ENCODE measurements around the gene VPS16.
A peak's percentile ranks its signal among the peaks of the same experiment; 100 is the strongest.
"Not testable (repeated sequence)": the region's sequence is repeated elsewhere in the genome, so short reads cannot be mapped to it uniquely, and the experiment has no call there.

The VPS16 gene

DNA sequence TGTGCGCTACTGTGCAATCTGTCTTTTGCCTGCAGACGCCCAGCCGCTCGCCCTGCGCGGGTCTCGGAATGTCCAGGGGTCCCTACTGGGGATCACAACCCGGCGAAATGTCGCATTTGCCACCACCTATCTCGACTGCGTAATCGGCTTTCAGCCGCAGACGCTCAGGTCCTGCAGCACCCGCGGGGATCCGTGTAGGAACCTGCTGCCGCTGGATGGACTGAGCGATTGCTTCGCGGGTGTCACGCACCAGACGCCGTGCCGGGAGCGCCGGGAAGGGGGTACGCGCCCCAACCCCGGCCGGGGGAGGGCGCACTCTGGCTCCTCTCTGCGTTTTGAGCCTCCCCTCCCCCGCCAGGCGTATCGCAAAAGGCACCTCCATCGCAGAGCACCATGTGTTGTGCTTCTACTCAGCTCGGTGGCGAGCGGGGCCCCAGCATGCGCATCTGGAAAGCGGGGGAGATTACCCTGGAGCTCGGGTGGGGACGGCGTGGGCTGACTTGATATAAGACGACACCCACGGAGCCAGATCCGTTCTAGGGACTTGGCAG, 32.0 kb downstream of the VPS16 start:
- DNase-seq: no peak

DNA sequence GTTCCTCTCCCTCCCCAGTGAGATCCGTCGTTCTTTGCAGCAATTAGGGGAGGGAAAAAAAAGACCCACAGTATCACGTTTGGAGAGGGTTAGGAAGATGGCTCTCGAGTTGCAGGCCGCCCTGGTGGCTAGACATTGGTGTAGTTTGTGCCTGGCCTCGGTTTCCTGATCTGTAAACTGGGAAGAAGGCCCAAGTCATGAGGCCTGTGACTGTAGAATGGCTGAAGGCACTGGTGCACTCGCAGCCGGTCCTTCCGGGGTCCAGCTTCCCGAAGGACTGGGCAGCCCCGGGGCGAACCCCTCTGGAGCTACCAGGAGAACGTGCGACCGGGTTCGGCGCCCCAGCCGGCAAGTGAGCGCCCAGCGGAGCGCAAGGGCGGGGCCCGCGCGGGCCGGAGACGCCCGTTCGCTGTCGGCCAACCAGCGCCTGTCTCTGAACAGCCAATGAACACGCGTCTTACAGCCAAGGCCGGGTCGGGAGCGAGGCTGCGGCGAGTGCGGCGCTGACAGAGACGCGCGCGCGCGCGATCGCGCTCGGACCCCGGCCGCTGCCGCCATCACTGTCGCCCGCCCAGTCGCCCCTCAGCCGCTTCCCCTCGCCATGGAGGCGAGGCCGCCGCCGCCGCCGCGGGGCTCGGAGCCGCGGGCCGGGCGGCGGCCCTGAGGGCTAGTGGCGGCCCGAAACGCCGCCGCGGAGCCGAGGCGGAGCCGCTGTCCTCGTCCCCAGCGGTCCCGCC, 32.6 kb downstream of the VPS16 start, which contains the start of gene PTPRA:
Gene PTPRA, plus strand, starts transcription at position 472 of the 737 bp plus-strand sequence. CDS start 90,797 bp downstream, outside the sequence.
- peak; percentile 79 for DNase-seq

DNA sequence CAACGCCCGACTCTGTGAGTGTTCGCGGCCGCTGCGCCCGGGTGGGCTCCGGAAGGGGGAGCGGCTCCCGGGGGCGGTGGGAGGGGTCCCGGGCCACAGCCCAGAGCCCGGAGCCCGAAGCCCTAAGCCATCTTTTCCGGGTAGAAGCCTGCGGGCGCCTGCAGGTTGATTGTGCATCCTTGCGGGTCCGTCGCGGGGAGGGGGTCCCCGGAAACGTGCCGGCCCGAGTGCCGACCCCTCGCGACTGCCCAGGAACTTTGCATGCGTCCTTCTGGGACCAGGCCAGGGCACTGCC, 33.1 kb downstream of the VPS16 start:
- no peak for DNase-seq

DNA sequence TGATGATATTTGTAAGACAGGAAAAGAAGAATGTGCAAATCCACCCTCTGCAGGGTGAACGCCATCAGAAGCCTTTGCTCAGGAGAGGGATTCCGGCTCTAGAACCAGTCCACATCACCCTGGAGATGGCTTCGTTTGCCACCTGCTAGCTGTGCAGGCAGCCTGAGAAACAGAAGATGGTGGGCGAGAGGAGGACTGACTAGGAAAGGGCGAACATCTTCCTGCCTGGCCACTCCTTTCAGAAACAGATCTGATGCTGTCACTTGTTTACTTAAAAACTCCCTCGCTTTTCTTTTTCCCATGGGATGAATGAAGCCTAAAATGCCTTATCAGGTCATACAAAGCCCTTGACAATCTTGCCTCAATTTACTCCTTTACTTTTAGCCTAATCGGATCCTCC, 33.9 kb downstream of the VPS16 start:
- no peak for DNase-seq

DNA sequence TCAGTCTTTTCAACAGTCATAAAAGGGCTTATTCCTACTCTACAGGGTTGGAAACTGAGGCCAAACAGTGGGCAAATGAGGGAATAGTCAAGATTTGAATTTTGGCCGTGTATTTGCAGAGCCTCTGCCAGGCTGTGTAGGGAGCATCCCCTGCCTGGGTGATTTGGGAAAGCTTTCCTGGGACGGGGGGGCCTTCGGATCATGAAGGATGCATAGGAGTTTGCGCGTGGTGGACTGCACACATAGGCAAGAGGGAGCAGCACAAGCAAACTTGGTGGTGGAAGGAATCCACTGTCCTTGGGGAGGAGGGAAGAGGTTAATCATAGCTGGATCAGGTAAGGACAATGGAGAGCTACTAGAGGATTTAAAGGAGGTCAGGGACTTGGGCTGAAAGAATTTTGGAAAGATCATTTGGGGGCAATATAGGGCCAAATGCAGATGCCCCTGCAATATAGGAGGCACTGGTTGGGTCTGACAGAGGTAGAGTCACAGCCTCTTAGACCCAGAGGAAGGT, 35.2 kb downstream of the VPS16 start:
- no peak for DNase-seq

DNA sequence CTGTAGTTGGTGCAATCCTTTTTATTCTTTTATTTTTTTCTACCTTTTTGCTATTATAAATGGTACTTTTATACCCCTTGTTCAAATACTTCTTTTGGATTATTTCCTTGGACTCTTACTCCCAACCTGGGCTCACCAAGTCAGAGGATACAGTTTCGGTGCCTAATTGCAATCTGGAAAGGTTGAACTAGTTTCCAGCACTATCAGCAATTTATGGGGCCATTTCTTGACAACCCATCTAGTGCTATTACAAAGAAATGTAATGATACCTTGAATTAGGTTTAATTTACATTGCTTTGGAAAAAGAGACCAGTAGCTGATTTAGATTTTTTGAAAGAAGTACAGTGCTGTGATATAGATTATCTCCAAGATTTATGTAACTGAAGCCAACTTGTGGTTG, 38.0 kb downstream of the VPS16 start:
- DNase-seq: no peak

DNA sequence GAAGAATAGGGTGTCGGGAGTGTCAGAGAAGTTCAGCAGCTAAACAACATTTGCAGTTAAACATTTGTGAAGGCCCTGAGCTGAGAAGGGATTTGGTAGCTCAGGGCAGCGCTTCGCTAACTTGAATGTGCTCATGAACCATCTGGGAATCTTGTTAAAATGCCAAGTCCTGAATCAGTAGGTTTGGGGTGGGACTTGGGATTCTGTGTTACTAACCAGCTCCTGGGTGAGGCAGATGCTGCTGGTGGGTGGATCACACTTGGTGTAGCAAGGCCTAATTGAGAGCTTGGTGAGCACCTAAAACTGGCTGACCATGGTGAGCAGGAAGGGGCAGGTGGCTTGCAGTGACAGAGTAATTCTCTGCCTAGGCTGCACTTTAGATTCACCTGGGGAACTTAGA, 38.6 kb downstream of the VPS16 start:
- DNase-seq: no peak

DNA sequence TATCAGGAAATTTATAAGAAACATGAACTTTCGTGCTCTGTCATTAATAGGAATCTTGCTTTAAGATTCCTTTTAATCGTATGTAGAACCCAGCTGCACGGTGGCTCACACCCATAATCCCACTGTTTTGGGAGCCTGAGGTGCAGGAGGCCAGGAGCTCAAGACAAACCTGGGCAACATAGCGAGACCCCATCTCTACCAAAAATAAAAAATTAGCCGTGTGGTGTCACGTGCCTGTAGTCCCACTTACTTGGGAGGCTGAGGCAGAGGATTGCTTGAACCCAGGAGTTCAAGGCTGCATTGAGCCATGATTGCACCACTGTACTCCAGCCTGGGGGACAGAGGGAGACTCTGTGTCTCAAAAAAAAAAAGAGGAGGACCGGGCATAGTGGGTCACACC, 40.1 kb downstream of the VPS16 start:
- DNase-seq: no peak

DNA sequence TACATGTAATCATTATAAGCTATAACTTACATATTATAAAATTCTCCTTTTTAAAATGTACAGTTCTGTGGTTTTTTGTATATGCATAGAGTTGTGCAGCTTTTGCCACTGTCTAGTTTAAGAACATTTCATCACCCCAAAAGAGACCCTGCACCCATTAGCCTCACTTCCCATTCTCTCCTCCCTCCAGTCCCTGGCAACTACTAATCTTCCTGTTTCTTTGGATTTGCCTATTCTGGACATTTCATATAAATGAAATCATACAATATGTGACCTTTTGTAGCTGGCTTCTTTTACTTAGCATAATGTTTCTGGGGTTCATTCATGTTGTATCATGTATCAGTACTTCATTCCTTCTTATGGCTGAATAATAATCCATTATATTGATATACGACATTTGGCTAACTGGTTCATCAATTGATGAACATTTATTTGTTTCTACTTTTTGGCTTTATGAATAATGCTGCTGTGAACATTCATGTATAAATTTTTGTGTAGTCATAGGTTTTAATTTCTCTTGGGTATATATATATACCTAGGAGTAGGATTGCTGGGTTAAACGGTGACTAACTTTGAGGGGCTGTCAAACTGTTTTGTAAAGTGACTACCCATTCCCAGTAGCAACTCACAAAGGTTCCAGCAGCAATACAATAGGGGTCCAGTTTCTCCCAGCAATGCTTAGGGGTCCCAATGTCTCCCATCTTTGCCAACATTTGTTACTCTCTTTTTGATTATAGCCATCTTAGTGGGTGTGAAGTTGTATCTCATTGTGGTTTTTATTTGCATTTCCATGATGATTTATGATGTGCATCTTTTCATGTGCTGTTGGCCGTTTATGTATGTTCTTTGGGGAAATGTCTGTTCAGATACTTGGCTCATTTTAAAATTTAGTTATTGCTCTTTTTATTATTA, 43.4 kb downstream of the VPS16 start:
- no peak for DNase-seq

DNA sequence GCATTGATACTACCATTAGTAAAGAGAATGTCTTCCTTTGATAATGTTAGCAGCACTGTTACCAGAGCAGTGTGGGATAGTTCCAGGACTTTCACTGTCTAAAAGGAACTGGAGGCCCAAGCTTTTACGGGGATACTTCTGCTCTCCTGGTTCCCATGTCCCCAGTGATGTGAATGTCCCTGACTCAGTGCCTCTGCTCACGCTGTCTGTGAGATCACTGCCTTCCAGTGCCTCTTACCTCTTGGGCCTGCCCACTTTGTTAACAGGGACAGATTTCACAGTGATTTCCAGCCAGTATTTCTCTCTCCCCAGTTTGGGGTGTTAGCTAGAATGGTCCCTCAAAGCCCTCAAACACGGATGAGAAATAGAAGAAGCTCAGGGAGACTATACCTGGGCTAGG, 47.2 kb downstream of the VPS16 start:
- DNase-seq: no peak

DNA sequence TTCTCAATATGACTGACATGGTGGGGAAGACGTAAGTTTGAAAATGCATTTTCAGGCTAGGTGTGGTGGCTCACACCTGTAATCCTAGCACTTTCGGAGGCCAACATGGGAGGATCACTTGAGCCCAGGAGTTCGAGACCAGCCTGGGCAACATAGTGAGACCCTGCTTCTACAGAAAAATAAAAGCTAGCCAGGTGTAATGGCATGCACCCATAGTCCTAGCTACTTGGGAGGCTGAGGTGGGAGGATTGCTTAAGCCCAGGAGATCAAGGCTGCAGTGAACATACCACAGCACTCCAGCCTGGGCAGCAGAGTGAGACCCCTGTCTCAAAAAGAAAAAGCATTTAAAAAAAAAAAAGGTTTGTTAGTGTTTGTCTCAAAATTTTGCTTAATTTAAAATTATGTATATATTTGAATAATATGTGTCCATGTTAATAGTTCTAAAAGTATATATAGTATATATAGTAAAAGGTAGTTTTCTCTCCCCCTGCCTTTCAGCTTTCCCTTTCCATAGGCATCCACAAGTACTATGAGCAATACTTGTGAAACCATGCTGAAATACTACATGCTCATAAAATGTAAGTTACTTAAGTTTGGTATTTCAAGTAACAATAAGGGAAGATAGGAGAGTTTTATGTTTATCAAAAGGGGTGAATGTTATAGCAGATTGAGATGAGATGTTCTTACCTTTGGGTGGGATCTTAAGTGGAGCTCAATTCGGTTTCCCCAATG, 47.8 kb downstream of the VPS16 start:
- DNase-seq: no peak

DNA sequence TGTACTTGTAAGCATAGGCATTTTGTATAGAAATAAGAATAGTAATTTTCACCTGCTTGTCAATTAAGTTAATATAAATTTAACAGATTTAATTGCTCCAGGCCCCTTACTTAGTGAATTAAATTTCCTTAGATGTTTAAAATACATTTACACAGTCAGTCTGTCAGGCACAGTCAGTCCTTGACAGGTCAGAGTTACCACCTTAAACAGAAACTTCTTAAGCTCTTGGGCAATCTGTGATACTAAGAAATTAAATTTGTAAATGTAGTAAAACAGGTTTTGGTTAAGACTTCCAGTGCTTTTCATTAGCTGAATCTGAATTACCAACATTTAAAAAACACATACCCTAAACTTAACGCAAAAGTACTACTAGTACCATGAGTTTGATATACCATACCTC, 48.7 kb downstream of the VPS16 start:
- no peak for DNase-seq

DNA sequence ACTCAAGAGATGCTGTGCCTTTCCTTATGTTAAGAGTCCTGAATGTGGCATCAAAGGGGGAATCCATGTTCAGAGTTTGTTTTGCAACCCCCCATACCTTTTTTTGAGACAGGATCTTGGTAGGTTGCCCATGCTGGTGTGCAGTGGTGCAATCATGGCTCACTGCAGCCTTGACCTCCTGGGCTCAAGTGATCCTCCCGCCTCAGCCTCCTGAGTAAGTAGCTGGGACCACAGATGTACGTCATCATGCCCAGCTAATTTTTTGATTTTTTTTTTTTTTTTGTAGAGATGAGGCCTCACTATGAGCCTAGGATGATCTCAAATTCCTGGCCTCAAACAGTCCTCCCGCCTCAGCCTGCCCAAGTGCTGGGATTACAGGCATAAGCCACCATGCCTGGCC, 49.3 kb downstream of the VPS16 start:
- no peak for DNase-seq

DNA sequence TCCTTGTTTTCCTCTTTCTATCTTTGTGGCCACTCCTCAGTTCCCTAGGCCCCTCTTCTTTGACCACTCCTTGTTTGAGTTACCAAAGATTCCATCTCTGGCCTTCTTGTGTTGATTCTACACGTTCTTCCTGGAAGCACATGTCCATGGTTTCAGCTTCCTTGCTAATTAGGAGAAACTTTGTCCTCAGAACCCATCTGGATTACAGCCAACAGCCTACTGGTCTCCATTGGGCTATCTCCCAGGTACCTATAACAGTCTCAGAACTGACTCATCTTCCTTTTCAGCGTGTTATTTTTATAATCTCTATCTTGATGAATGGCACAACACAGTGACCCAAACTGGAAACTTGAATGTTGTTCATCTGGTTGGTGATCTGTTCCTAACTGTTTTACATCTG, 50.2 kb downstream of the VPS16 start:
- no peak for DNase-seq

DNA sequence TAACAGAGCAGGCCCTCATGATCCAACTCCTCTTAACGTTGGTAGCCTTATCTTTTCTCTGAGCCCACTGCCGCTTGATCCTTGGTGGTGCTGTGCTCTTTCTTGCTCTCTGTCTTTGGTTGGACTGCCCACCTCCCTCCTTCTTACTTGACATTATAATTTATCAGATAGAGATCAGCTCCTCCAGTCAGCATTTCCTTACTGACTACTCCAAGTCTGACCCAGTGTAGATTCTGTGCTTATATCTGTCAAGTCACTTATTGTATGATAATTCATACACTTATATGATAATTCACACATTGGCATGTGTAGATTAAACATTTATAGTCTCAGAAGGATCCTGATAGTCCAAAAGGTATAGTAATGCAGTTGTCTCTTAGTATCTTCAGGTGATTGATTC, 50.8 kb downstream of the VPS16 start:
- DNase-seq: no peak

DNA sequence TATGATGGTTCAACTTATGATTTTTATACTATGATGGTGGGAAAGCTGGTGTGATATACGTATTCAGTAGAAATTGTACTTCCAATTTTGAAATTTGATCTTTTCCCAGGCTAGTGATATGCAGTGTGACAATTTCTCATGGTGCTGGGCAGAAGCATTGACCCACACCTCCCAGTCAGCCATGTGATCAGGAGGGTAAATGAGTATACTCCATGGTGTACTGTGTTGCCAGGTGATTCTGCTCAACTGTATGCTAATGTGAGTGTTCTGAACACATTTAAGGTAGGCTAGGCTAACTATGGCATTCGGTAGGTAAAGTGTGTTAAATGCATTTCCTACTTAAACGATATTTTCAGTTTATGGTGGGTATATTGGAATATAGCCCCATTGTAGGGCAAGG, 51.8 kb downstream of the VPS16 start:
- no peak for DNase-seq

DNA sequence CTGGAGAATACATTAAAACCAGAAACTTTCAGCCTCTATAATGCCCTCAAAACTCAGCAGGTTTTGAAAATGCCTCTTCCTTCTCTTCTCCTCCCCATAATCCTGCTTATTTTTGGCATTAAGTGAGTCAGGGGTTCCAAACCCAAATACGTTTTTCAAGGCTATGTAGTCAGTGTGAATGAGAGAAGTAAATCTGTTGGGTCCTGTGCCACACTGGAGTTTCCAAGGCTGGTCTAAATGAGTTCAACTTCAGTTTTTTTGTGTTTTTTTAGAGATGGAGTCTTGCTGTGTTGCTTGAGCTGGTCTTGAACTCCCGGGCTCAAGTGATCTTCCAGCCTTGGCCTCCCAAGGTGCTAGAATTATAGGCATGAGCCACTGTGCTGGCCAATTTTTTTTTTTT, 53.7 kb downstream of the VPS16 start:
- no peak for DNase-seq

DNA sequence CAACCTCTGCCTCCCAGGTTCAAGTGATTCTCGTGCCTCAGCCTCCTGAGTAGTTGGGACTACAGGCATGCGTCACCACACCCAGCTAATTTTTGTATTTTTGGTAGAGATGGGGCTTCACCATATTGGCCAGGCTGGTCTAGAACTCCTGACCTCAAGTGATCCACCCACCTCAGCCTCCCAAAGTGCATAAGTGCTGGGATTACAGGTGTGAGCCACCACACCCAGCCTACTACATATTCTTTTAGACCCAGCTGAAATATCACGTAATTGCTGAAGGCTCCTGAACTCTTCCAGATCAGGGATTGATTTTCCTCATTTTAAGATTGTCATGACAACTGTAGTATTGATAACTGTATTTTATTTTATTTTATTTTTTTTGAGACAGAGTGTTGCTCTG, 54.6 kb downstream of the VPS16 start:
- DNase-seq: not testable (repeated sequence)

DNA sequence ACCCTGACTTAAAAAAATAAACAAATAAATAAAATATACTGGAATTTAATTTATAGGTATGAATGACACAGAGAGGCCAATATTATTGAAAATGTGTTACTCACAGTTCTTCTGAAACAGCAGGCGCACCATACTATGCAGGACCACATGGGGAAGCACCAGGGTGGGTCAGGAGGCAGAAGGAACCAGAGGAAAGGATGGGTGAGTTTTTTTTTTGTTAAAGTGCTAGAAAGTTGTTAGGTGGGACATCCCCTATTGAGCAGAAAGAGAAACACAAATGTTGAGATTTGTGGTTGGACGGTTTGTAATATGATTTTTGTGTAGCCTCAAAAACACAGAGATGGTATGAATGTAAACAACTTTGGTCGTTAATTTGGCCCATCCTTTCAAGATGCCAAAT, 58.7 kb downstream of the VPS16 start:
- DNase-seq: no peak

DNA sequence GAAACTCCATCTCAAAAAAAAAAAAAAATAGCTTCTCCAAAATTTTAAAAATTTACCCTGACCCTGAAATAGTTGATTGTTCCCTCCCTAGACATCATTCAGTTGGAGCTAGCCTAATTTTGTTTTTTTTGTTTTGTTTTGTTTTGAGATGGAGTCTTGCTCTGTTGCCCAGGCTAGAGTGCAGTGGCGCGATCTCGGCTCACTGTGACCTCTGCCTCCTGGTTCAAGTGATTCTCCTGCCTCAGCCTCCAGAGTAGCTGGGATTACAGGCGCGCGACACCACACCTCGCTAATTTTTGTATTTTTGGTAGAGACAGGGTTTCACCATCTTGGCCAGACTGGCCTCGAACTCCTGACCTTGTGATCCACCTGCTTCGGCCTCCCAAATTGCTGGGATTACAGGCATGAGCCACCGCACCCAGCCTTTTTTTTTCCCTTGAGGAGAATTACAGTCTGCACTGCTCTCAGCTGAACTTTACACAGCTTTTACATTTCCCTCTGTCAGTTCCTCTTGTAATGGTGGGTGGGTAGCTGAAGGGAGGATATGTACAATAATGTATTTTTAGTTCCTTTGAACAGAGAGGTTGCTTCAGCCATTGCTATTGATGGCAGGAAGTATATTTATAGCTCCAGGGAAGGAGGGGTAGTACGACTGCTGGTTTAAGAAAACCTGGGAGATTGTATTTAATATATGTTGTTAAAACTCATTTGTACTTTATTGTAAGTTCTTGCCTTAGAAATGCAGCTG, 60.5 kb downstream of the VPS16 start:
- DNase-seq: no peak

DNA sequence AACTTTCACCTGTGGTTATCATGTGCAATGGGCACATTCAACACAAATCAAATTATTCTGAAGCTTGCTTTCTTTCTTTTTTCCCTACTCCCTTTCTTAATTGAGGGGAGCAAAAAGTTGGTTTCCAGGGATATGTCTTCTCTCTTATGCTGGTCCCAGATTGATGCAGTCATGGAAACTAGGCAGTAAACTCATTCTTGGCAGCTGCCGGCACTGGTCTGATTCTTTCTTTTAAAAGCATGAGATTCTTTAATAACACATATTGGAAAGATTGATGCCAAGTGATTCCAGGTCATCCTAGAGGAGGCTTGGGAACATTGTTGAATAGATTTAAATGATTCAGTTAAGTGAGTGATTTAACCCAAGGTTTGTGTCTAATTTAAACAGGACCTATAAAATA, 61.7 kb downstream of the VPS16 start:
- DNase-seq: no peak

DNA sequence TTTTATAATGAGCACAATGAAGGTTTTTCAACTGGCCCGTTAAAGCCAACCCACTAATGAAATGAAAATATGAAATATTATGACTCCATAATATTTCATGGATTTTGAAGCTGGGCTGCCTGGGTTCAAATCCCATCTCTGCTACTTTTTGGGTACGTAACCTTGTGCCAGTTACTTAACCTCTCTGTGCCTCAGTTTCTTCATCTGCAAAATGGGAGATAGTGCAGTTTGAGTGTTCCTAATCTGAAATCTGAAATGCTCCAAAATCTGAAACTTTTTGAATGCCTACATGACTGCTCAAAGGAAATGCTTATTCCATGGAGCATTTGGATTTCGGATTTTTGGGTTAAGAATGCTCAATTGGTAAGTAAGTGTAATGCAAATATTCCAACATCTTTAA, 62.3 kb downstream of the VPS16 start:
- DNase-seq: no peak
